Measurements from ENCODE around the gene ATP6V1A.

- TF ChIP-seq MATR3 (CRISPR knock-in tag; IDR thresholded peaks at IDR 0.05) (no peak), SSRP1 (CRISPR knock-in tag; IDR thresholded peaks at IDR 0.05) (no peak), MLXIP (CRISPR knock-in tag; IDR thresholded peaks at IDR 0.05; ENCODE audit: borderline replicate concordance) (no peak), RXRA (CRISPR knock-in tag; IDR thresholded peaks at IDR 0.05) (no peak), FOXM1 (CRISPR knock-in tag; IDR thresholded peaks at IDR 0.05) (no peak), ATAD3A (CRISPR knock-in tag; IDR thresholded peaks at IDR 0.05) (no peak)
These were observed 100.4 kb downstream of the ATP6V1A start for GRCh38 chr3:113847247-113847646.
